ENCODE measurements around the gene OSBPL2.
A peak's percentile ranks its signal among the peaks of the same experiment; 100 is the strongest.

OSBPL2 gene

DNA sequence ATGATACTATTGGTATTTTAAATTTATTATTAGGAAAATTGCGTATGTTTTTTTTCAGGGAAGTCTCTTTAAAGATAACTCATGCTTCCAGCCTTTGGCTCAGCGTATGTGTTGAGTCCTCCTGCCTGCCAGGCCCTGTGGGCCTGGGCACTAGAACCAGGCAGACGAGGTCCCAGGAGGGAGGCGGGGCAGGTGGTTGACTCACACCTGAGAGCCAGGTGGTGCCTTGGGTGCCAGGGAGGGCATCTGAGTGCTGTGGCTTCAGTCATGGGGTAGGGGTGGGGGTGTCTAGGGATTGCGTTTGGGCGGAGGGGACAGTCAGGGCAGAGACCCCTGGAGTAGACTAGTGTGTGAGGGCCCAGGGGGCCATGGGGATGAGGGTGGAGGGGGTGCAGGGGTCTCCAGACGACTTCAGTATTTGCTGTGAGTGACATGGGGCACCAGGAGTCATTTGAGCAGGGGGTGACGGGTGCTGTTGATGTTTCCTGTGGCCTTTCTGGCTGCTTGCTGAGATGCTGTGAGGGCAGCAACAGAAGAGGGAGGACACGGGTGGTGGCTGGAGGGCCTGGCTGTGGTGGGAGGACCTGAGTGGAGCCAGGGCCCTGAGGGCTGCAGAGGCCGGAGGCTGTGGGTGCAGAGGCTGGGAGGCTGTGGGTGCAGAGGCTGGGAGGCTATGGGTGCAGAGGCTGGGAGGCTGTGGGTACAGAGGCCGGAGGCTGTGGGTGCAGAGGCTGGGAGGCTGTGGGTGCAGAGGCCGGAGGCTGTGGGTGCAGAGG, 49.6 kb downstream of the OSBPL2 start:
- no peak for DNase-seq

DNA sequence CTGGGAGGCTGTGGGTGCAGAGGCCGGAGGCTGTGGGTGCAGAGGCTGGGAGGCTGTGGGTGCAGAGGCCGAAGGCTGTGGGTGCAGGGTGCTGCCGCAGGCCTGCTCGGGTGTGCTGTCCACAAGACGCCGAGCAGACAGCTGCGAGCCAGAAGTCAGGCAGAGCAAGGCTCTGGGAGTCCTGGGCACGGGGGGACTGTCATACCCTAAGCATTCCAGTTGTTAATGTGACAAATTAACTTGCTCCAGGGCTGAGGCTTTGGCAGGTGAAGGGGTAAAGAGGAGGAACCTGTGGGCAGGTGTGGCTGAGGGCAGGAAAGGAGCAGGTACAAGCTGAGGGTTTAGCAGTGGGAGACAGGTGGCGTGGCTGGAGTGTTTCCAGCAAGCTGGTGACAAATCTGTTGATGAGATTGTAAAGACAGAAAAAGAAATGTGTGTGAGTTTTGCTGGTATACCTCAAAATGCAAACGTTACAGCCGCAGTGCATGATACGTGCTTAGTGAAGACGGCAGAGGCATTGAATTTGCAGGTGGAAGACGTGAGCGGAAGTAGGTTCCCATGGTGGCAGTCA, 50.3 kb downstream of the OSBPL2 start:
- no peak for DNase-seq

DNA sequence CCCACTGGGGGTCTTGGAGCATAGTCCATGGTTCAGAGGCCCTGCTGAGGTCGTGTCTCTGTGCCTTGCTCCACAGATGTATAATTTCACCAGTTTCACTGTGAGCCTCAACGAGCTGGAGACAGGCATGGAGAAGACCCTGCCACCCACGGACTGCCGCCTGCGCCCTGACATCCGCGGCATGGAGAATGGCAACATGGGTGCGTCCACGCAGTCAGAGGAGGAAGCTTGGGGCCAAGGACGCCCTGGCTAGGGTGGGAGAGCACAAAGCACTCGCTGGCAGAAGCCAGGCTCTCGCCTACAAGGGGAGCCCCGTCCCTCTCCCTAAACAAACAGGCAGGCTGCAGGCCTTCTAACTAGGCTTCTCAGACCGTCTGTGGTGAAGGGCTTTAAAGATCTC, 50.8 kb downstream of the OSBPL2 start:
- no peak for DNase-seq

DNA sequence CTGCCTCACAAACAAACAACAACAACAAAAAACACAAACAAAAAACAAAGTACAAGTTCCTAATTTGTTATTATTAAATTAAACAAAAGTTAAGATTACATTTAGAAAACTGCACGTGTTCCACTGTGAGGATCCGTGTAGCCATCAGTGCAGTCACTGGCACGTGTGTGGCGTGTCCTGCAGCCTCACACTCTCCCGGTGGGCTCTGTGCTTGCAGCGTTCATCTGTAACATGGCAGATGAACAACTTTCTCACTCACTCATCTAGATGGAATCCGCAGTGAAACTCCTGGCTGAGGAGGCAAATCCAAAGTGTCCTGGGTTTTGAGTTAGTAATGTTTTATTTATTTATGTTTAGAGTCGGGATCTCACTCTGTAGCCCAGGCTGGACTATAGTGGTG, 51.6 kb downstream of the OSBPL2 start:
- no peak for DNase-seq

DNA sequence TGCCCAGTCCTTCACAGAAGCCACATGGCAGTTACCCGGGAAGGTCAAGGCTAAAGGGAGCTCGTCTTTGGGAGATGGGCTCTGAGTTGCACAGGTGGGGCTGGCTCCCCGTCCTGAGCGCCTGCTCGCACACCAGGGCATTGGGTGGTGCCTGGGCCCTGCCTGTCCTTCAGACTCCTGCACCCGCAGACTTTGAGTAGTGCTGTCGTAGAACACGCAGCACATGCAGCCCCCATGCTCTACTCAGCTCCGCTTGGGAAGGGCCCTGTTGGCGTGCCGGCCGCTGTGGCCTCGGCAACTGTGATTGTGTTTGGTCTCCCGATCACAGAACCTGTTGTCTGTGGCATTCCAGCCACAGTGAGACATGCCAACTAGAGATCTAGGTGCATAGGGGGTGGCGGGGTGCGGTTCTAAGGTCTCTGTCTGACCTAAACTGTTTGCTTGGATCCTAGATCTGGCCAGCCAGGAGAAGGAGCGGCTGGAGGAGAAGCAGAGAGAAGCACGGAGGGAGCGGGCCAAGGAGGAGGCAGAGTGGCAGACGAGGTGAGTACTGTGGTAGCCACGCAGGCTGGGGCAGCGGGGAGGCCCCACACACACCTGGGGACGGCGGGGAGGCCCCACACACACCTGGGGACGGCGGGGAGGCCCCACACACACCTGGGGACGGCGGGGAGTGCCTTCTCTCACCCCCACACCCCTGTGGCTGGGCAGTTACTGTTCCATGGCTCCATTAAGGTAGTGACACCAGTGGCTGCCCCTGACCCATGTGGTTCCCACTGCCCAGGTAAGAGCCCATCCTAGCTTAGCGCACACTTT, 53.1 kb downstream of the OSBPL2 start:
- DNase-seq = no peak

DNA sequence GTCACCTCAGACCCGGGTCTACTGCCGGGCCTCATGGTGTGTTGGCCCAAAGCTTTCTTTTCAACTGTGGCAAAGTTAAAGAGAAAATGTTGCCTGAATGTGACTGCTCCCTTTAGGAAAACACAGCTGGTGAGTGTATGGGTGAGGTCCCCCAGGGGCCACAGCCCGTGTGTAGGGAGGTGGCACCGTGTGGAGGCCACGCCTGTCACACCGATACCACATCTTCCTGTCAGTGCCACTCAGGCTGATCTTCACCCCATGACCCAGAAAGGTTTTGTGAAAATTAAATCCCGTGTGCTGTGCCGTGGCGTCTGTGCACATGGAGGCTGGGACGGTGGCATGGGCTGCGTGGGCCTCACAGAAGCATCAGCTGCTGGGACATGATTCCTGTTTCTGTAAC, 53.8 kb downstream of the OSBPL2 start:
- DNase-seq = no peak

DNA sequence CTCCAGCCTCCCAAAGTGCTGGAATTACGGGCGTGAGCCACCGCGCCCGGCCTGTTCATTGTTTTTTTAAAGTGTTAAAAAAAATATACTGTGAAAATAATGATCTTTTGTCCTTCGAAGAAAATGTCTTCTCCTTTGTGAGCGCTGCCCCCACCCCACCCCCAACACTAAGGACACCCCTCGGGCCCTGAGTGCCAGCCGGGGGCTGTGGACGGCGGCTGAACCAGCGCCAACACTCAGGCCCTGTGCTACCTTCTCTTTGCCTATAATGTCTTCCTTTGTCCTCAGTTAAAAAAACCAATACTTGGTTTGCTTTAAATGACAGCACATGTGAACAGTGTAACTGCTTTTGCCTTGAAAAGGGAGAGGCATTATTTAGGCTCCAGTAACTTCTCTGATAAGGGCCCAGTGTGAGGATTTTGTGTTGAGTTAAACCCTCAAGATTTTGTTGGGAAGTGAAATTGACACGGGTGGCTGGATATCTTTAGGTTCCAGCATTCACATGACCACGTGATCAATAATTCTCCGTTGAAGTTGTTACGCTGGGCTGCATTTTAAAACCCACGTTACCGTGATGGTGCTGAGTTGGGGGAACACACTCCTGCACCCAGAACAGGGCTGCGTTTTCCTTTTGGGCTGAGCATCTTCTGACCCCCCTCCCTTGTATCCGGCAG, 54.9 kb downstream of the OSBPL2 start:
- no peak for DNase-seq

DNA sequence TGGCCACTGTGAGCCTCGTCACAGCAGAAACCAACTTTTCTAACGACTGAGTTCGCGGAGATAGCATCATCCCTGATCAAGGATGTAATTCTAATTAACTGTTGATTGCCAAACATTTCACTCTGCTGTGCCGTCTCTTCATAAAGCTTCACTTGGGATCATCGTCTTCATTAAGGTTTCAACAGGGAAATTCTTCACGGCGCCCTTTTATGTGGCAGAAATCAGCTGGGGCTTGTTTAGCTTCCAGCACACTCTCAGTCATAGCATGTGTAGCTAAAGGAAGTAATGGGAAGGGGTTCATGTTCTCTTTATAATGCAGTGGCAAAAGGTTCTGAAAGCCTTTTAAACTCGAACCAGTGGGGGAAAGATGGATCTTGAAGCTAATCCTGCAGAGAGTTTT, 55.6 kb downstream of the OSBPL2 start:
- no peak for DNase-seq

DNA sequence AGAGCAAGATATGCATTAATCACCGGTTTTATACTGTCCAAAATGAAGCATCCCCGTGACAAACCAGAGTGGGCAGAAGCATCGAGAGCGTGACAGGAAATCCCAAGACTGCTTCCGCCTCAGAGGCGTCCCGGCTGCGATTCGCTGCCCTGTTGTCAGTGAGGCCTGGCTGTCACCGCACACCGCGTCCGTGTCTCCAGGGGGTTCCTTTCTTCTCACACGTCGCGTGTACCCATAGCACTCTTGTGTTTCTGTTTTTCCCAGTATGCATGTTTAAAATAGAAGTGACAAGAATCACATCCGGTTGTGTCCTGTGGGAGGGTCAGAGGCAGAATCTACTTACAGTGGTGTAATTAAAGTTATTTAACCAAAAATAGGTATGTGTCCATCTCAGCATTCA, 56.2 kb downstream of the OSBPL2 start:
- DNase-seq = no peak

DNA sequence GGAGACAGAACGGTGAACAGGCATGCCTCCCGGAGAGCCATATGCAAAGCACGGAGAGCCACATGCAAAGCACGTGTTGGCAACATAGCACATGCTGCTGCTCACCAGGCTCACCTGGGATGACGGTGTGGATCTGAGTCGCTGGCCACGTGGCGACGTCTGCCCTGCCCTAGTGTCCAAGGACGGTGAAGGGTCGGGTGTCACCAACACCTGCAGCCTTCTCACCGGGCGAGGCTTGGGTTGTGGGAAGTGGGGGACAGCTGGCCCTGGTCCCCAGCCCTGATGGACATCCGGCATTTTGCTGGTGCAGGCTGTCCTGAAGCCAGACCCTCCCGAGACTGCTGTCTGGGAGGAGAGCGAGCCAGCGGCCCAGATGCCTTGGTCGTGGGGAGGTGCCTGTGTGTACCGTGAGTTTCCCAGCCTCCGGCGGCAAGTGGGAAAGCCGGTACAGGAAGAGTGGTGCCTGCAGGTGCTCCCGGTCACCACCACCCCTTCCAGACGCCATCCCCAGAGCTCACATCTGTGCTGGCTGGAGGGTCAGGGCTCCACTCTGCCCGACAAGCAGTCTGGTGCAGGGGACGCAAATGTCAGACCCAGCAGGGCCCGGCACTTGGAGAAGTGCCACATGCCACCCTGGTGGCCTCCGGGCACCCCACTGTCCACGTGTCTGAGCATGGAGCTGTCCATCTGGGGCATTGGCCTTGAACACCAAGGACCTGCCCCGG, 58.6 kb downstream of the OSBPL2 start:
- DNase-seq = no peak

DNA sequence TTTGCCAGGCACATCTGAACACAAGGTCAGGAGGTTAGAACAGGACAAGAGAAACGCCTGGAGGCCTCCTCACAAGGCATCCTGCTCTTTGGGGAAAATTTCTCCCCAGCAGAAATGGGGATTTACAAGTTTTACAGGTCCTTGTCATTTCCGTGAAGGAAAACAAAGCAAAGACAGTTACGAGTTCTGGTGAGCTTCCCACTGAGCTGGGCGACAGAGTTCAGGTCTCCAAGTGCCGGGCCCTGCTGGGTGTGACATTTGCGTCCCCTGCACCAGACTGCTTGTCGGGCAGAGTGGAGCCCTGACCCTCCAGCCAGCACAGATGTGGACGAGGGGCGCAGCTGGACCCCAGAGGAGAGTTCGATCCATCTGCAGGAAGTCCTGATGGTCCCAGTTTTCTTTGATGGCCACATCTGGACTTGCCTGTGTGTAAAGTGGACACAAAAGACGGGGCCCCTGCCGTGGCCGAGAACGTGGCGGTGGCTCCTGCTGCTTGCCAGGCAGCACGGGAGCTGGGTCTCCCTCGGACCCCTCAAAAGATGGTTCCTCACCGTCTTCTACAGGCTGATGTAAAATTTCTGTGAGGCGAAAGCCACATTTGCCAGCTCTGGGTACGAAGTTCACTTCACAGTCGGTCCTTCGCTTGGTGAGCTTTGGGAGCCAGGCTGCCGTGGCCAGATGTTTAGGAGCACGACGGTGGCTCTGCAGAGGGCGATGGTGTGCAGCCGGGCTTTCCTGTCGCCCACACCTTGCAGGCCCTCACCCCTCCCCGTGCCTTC, 59.3 kb downstream of the OSBPL2 start:
- DNase-seq = no peak

DNA sequence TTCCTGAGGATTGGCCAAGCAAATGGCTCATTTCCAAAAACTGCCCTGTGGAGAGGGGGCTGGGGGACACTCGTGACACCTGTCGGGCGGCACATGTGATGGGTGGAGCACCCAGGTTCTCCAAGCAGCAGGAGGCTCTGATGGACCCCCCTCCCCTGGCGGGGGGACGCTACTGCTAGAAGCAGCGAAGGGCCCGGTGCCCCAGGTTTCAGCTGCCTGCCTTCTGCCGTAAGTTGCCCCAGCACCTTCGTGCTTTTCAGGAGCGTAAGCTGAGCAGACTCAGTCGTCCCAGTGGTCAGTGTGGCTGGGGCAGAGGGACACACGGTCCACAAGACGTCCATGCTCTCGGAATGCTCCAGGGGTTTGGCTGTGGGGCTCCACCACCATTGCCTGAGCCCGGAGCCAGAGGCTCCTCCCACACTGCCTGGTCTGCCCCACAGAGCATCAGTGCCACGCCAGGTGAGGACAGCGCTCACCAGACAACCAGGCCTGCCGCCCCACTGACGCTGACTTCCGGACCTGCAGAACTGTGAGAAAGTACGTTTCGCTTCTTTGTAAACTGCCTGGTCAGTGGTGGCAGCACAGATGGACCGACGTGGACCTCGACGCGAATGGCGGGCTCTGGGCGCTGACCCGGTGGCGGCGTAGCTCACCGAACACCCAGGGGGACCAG, 60.4 kb downstream of the OSBPL2 start:
- DNase-seq = no peak

DNA sequence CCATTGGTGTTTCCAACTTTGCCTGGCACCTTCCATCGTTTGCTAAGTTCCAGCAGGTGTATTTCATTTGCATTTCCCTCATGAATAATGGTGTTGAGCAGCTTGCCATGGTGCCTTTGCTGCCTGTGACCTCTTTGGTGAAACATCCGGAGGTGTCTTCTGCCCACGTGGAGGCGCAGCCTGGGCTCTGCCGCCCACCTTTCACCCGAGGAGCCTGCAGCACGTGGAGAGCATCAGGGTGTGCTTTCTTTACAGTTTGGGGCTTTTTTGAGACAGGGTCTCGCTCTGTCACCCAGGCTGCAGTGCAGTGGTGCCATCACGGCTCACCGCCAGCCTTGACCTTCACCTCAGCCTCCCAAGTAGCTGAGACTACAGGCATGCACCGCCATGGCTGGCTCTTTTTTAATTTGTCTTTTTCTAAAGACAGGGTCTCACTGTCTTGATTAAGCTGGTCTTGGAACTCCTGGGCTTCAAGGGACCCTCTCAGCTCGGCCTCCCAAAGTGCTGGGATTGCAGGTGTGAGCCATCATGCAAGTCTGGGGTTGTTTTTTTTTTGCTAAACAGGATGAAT, 61.4 kb downstream of the OSBPL2 start:
- DNase-seq = no peak

DNA sequence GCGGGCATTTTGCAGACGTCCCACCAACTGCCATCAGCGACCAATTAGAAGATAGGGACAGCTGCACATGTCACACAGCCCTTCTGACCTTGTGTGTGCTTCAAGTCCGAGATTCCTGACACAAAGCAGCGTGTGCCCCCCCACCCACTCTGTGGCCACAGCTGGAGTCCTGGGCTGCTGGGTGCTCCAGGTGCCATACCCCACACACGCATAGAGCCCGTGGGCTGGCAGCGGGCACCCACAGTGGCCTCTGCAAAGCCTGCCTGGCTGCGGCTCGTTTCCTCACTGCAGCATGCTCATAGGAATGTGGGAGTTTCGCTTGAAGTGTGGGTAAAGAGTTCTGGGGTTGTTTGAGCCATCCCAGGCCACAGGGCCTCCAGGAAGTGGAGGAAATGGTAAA, 62.0 kb downstream of the OSBPL2 start:
- DNase-seq = no peak

DNA sequence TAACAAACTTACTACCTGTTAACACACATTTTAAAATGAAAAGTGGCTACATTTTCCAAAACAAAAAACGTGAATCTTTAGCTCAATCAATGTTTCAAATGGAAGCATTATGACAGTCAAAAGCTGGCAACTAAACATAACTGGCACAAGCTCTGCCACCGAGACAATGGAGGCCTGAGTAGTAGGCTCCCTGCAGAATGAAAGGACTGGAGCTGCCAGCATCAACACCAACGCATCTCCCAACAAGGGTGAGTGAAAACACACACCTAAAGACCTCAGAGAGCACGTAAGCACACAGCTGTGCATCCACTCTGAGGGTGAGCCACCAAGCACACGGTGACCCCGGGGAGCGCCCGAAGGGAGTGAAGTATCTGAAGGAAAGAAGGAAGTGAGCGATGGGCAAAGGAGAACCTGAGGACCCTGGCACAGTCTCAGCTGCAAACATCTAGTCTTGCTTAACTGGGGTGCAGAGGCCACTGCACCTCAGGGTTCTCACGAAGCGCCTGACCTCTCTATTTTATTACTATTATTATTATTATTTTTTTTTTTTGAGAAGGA, 62.9 kb downstream of the OSBPL2 start:
- no peak for DNase-seq

DNA sequence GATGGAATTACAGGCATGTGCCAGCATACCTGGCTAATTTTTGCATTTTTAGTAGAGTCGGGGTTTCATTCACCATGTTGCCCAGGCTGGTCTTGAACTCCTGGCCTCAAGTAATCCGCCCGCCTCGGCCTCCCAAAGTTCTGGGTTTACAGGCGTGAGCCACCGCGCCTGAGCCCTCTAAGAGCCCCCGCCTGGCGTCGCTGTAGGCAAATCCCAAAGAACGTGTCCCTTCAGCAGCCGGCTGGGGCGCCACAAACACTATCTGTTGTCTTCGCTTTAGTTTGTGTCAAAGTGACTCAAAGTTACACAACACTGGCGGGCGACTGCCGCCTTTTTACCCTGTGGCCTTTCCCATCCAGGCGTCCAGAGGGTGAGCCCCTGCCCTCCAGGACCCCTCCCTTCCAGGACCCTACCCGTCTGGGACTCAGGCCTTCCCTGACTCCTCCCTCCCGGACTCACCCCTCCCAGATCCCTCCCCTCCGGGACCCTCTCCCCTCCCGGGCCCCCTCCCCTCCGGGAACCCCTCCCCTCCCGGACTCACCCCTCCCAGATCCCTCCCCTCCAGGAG, 63.5 kb downstream of the OSBPL2 start:
- DNase-seq = peak; percentile 91

DNA sequence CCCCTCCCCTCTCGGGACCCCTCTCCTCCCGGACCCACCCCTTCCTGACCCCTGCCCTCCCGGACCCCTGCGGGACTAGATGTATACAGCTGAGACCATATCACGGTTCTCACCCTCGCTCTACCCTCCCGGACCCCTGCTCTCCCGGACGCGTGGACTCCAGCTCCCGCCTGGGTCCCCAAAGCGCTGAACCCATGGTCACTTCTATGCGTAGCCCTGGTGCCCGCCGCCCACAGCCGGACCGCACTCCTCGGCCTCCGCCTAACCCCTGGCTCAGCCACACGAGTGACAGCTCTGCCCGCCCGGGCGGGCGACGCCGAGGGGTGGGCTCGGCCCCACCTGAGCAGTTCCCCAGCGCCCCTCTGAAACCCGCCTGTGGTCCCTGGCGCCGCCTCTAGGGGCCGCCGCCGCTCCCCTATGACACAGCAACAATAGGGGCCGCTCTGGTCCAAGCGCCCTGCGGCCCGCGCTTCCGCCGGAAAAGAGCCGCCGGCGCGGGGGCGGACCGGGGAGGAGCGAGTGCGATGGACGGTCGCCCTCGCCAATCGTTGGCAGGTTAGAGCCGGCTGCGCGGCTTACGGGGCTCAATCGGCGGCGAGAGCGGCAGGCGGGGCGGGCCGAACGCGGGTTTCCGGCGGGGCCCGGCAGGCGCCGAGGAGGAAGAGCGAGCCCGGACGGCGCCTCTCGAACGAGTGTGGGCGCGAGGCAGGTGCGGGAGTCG, 64.2 kb downstream of the OSBPL2 start, which contains the start of gene ADRM1:
Gene ADRM1 (plus strand): TSS at position 657 of the 721 bp plus-strand sequence. CDS start 572 bp downstream, outside the sequence.
- DNase-seq = peak; percentile 99

DNA sequence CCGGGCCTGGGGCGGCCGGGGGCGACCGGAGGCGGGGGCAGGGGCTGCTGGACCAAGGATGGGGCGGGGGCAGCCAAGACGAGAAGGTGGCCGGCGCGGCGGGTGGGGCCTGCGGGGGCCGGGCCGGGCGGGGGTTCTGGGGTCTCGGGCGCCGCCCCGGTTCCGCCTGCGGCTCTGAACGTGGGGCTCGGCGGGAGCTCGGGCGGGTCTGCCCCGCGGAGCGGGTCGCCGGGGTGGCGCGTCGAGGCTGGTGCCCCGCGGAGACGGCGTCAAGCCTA, 64.7 kb downstream of the OSBPL2 start:
- no peak for DNase-seq

DNA sequence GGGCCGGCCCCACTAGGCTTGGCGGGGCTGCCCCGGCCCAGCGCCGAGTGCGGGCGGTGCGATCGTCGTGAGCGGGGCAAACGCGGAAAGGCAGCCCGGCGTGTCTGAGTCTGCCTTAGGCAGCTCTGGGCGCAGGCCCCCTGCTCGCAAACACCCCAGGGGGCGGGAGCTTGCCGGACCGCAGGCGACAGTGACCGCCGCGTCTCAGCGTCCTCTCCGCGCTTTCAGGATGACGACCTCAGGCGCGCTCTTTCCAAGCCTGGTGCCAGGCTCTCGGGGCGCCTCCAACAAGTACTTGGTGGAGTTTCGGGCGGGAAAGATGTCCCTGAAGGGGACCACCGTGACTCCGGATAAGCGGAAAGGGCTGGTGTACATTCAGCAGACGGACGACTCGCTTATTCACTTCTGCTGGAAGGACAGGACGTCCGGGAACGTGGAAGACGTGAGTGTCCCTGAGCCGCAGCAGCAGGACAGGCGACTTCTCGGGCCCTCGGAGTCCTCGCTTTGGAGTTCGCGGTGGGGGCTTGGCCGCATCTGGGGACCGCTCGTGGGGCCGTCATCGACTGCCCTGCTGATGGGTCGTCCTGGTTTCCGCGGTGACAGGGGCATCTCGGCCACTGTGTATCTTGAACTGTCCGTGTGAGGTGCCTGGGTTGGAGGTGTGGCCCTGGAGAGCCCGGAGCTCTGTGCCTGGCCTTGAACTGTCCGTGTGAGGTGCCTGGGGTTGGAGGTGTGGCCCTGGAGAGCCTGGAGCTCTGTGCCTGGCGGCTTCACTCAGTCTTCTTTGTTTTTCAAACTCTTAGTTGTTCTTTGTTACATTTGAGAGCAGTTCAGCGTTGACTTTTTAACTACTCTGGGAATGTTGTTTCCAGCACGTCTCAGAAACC, 65.3 kb downstream of the OSBPL2 start:
- DNase-seq = peak; percentile 66

All from activated CD8-positive, alpha-beta memory T cell treated with anti-CD3 and anti-CD28 coated beads for 24 hours (primary cell).